ENCODE measurements around the gene KCNA1. TPM values are rescaled to one million over a fixed set of nuclear protein-coding genes. Genes with fewer than 3 reads are reported as not detected.

The KCNA1 gene
- total and polyA plus RNA-seq, 12 donors = 0.22 TPM; not detected in 11

- Histone ChIP-seq H3K4me3 (no peak overlapping the region), H3K4me1 (no peaks in the 10 kb centered on the region), H3K27ac (no peak overlapping the region), H3K36me3 (no peaks in the 10 kb centered on the region), H3K27me3 (peaks cover 0 to 72% (median 57%) of the 10 kb centered on the region in 7 donors), H3K9me3 (no peaks in the 10 kb centered on the region)
- intact Hi-C loops (cut with DNase I) = no loop called here
- ATAC-seq (no peak), DNase-seq (no peak)
- WGBS, 2 donors = 81 to 82% methylated on average over 5 of the region's 5 CpGs
- TF ChIP-seq CTCF (IDR thresholded peaks at IDR 0.05) = no peak
Observed at GRCh38 chr12:4891866-4892265, 17.8 kb upstream of the KCNA1 start.

- H3K9me3 ChIP-seq = no peaks in the 10 kb centered on the region
- no peaks in the 10 kb centered on the region for H3K4me1 ChIP-seq
- H3K36me3 ChIP-seq = no peaks in the 10 kb centered on the region
- no peak for DNase-seq
- intact Hi-C loops (cut with DNase I) = no loop called here
- H3K4me3 ChIP-seq = no peak overlapping the region
- no peak for ATAC-seq
- no peak overlapping the region for H3K27ac ChIP-seq
- no peak for TF ChIP-seq CTCF (IDR thresholded peaks at IDR 0.05)
- 87% methylated on average over 1 of the region's 1 CpG for WGBS, 2 donors
- peaks cover 0 to 72% (median 52%) of the 10 kb centered on the region in 7 donors for H3K27me3 ChIP-seq
Observed at GRCh38 chr12:4892418-4892817, 17.3 kb upstream of the KCNA1 start.

- TF ChIP-seq CTCF (IDR thresholded peaks at IDR 0.05) = no peak
- H3K4me1 ChIP-seq = no peaks in the 10 kb centered on the region
- H3K9me3 ChIP-seq = no peaks in the 10 kb centered on the region
- WGBS, 2 donors = 63 to 67% methylated on average over 9 of the region's 9 CpGs
- ATAC-seq (no peak), DNase-seq (no peak)
- H3K27me3 ChIP-seq = peaks cover 0 to 56% (median 37%) of the 10 kb centered on the region in 7 donors
- H3K27ac ChIP-seq = no peak overlapping the region
- no peaks in the 10 kb centered on the region for H3K36me3 ChIP-seq
- intact Hi-C loops (cut with DNase I) = no loop called here
- H3K4me3 ChIP-seq = no peak overlapping the region
Observed at GRCh38 chr12:4894019-4894418, 15.7 kb upstream of the KCNA1 start.

GRCh38 chr12:4899364-4899763, 10.3 kb upstream of the KCNA1 start:
- H3K36me3 ChIP-seq = no peaks in the 10 kb centered on the region
- 52 to 55% methylated on average over 4 of the region's 4 CpGs for WGBS, 2 donors
- intact Hi-C loops (cut with DNase I) = no loop called here
- H3K9me3 ChIP-seq = peaks cover 0 to 8% (median 0%) of the 10 kb centered on the region in 11 donors
- ATAC-seq = no peak
- H3K4me3 ChIP-seq = no peak overlapping the region
- no peaks in the 10 kb centered on the region for H3K4me1 ChIP-seq
- peak in 1 of 9 donors; percentile 8 for TF ChIP-seq CTCF (IDR thresholded peaks at IDR 0.05)
- DNase-seq = no peak
- peaks cover 0 to 34% (median 19%) of the 10 kb centered on the region in 7 donors for H3K27me3 ChIP-seq
- H3K27ac ChIP-seq = no peak overlapping the region
